GM18520 (cell line): ENCODE results near the gene TRRAP.

Source experiments
- ATAC-seq: cut with Tn5 transposase; IDR thresholded peaks from one replicate; pipeline ENCODE4 v1.9.1; 2021; ENCODE audit not compliant: unreplicated experiment

Gene TRRAP

GRCh38 chr7:99027241-99027640 lies 148.9 kb downstream of the TRRAP start:
- ATAC-seq: no peak

- no peak for ATAC-seq
These were observed 149.5 kb downstream of the TRRAP start for GRCh38 chr7:99027841-99028240.

- no peak for ATAC-seq
These were observed 150.1 kb downstream of the TRRAP start for GRCh38 chr7:99028261-99028973.

DNA sequence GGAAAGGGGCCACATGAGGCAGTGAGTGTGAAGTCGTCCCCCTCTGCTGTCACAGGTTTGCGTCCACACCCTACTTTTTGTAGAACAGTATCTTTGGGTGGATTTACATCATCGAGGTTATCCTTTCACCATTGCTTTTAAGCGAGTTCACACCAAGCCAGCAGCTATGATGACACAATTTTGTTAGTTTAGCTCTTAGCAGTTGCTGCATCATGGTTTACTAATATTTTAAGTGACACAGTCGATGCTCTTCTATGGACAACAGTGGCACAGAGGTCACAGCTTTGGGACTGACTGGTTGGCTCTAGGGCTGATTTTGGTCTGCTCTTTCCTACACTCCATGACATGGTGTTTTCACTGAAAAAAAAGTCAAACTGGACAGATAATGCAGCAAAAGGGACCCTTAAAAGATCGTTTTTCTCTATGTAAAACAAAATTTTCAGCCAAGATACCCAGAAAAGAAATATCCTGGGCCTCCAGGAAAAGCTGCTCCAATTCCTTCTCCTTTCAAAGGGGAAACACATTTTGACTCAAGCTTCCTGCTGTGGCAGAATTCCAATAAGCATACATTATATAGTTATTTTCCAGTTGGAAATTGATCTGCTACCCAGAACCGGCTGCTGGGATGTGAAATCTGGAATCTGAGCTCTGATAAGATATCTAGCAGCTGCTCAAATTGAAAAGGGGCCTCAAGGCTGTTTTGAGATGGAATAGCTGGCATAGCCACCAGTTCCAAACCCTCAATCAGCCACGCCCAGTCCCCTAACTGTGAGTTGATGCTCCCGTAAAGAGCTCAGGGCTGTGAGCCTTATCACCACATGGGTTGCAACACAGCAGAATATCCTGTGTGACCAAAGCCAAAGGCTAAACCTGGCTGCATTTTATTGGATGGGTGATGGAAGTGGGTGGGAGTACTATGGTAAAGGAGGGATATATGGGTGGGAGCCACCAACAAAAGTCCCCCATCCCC lies 151.4 kb downstream of the TRRAP start:
- no peak for ATAC-seq

DNA sequence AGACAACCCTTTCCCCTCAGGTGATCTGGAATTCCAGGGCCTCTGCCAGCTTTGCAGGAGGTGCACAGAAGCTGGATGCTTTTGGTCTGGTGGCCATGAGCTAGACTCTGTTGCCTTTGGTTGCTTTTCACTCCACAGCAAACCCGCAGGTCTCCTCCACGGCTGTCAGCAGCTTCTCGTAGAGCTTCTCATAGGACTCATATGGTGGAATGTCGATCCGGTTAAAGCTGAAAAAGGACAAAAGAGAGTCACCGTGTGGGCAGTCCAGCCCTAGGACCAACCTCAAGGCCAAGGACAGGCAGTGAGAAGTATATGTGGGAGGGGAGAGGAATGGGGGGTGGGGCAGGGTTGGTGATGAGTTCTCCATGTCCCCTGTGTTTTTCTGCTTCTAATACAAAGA lies 152.1 kb downstream of the TRRAP start:
- no peak for ATAC-seq

DNA sequence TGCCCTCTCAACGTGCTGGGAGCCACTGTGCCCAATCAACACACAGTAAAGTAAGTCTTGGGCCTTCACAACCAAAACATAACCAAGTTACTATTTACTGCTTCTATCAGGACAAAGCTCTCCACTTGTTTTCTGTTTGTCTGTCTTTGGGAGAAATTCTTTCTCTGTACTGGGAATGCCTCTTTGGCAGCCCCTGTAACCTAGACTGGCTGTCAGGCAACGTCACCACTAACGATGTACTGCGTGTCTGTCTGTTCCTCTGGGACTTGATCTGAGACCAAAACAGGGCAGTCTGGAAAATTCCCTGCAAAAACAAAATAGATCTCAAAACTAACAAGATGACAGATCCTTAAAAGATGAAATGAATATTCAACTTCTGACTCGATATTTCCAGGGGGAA lies 152.6 kb downstream of the TRRAP start:
- ATAC-seq: no peak

DNA sequence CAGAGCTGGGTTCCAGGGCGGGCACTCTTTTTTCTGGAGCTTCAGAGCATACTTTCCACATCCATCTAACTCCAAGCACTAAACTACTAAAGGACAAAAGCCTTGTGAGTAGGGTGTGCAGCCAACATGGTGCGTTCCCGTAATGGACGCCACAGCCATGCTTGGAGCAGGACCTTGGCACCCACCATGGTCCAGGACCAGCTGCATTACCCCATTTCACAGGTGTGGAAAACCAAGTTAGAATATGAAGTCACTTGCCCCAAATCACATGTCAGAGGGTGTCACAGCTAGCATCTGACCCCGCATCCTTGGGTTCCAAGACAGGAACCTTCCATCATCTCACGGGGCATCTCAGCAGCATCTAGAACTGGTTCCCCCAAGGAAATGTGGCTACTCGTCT lies 153.2 kb downstream of the TRRAP start:
- no peak for ATAC-seq

- ATAC-seq: no peak
These were observed 154.6 kb downstream of the TRRAP start for GRCh38 chr7:99032928-99033327.

- no peak for ATAC-seq
These were observed 155.4 kb downstream of the TRRAP start for GRCh38 chr7:99033765-99034164.

DNA sequence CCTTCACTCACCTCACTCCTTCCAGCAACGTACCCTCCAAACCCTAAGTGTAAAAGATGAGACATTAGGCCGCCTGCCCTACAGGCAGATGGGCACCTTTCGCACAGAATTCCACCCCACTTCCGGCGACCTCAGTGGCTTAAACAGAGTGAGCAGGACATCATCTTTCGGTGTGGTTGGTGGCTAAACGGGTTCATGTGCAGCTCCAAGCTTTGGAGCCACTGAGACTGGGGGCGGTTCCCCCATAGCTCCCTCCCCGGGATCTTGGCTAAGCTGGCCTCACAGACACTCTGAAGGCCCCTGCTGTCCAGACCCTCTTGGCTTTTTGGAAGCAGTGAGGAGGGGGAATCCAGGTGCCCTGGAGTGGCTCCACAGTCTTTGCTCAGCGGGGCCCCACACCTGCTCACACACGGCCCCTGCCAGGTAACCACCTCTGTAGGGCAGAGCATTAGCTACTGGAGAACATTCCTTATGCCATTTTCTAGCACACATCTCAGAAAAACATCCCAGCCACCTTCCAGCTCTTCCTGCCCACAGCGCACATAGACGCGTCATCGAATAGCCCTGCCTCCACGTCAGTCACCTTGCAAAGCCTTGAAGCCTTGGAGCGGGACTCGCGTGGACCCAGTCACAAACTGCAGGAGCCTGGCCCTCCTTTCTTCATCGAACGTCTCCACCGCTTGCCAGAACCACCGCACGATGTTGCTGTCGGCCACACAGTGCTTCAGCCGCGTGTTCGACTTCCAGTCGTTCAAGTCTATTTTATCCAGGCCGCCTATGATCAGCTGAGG lies 156.8 kb downstream of the TRRAP start:
- ATAC-seq: no peak

DNA sequence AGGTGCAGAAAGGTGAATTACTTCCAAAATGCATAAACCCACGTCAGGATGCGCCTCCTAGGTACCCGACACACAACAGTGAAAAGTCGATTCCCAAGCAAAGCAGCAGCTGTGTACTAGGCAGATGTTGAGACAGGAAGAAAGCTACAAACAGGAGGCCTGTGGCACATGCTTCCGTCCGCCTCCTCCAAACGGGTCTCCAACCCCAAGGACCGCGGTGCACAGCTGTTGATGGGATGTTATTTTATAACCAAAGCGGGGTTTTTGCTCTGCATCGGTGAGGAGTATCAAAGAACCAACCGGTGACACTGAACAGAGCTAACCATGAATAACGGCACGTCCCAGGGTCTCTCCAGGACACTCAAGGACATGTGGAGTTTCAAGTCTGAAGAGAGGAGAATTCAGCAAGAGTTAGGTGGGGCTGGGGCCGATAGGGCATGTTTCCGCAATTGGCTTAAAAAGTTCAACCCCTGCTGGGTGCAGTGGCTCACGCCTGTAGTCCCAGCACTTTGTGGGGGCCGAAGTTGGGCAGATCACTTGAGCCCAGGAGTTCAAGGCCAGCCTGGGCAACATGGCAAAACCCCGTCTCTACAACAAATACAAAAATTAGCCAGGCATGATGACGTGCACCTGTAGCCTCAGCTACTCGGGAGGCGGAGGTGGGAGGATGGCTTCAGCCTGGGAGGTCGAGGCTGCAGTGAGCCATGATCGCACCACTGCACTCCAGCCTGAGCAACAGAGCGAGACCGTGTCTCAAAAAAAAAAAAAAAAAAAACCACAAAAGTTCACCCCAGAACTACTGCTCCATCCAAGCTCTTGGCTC lies 157.6 kb downstream of the TRRAP start:
- no peak for ATAC-seq

DNA sequence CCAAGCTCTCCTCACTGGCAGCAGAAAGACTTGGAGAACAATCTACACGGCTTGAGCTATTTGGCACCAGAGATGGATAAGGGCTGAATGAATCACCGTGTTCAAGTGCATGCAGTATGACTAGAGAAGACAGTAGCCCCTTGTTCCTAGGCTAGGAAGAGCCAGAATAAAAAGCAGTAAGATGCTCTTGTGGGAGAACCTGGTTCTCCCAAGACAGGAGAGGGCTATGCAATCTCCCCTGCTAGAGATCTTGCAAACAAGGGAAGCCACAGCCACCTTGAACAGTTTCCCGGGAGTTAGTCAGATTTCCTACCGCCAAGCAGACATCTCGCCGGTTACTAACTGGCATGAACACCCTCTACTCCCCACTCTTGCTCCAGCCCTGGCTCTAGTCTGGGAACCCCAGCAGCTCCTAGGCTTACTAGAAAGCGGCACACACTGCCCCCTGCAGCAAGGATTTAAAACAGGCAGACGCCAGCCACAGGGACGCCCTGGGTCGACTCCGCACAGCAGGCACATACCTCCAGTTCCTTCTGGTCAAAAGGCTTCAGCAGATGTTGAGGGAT lies 158.3 kb downstream of the TRRAP start:
- ATAC-seq: no peak

- no peak for ATAC-seq
These were observed 159.1 kb downstream of the TRRAP start for GRCh38 chr7:99037327-99037940.

GRCh38 chr7:99038086-99038855 lies 159.9 kb downstream of the TRRAP start:
- no peak for ATAC-seq

- no peak for ATAC-seq
These were observed 161.1 kb downstream of the TRRAP start for GRCh38 chr7:99039384-99039891.

GRCh38 chr7:99040104-99040958 lies 162.0 kb downstream of the TRRAP start:
- ATAC-seq: no peak

DNA sequence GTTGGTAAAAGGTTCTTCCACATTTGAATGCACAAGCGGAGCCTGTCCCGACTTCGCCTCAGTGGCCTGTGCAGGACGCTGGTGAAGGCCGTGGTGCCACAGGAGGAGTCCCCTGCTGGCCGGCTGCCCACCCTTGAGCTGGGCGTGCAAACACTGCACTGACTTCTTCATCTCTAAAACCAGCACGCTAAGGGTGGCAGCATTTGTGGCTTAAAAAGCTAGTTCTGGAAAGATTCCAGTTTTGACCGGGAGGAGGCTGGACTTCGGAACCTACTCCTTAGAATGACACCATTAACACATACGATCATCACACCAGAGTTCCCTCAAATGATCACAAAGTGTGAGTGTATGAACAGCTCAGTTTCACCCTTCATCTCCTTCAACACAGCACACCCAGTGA lies 163.2 kb downstream of the TRRAP start:
- ATAC-seq: no peak

DNA sequence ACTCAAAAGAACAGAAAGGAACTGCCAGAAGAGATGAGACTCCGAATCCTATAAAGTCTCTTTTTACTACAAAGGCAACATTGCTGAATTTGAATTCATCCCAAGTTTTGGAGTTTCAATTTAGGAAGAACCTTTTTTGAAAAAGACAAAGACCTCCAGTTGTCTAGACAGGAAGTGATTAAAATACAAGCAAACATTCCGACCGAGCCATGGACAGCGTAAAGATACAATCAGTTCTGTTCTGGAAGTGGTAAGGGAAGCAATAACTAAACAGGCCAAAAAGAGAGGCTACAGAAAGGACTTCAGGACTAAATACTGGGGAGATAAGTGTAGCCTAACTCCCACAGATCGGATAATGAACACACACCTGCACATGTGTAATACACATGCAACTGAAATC lies 164.6 kb downstream of the TRRAP start:
- no peak for ATAC-seq
